Left lung (tissue), 10 donors: Measurements from ENCODE around the gene MDFIC. TPM values are rescaled to one million over a fixed set of nuclear protein-coding genes. Genes with fewer than 3 reads are reported as not detected.
A peak's percentile ranks its signal among the peaks of the same experiment; 100 is the strongest.

Experiments used
- ATAC-seq: fragments of 200-7000 bp; cut with Tn5 transposase; one replicate; pipeline ENCODE4 v1.9.1; 2020; ENCODE audit warnings: moderate library complexity
- DNase-seq, 4 donors: peaks; one replicate each; pipeline ENCODE4 v3.0.0-alpha.2; 2013 to 2020
- H3K27ac ChIP-seq, 2 donors: fragments of 200-600 bp; sonication (generic) in 1 of 2; one replicate each; pipeline versions ENCODE4 v1.5.0 to v1.8.0; 2020 to 2021
- H3K27me3 ChIP-seq, 2 donors: fragments of 200-600 bp; sonication (generic) in 1 of 2; one replicate each; pipeline versions ENCODE4 v1.5.0 to v1.8.0; 2020 to 2021
- H3K36me3 ChIP-seq, 2 donors: fragments of 200-600 bp; sonication (generic) in 1 of 2; one replicate each; pipeline versions ENCODE4 v1.5.0 to v1.8.0; 2020 to 2021
- H3K4me1 ChIP-seq, 2 donors: fragments of 200-600 bp; one replicate each; pipeline ENCODE4 v1.8.0; 2021
- H3K4me3 ChIP-seq, 2 donors: fragments of 200-600 bp; sonication (generic) in 1 of 2; one replicate each; pipeline versions ENCODE4 v1.5.0 to v1.8.0; 2020 to 2021; ENCODE audit warnings: mild to moderate bottlenecking in 1 of 2
- H3K9me3 ChIP-seq, 2 donors: fragments of 200-600 bp; sonication (generic) in 1 of 2; one replicate each; pipeline versions ENCODE4 v1.5.0 to v1.8.0; 2020 to 2021
- CTCF ChIP-seq, 2 donors: fragments of 200-600 bp; sonication (generic) in 1 of 2; IDR thresholded peaks; one replicate each; pipeline versions ENCODE4 v1.5.0 to v1.8.0; 2021; ENCODE audit warnings: antibody characterized with exemption in 2 of 2
- intact Hi-C, 2 donors: fragments of 100-400 bp; cut with DNase I; formaldehyde crosslinking; loops; one replicate each; pipeline versions ENCODE4 v1.11.2 to v1.14.2; 2022
- polyA plus RNA-seq, 6 donors: library from polyadenylated mRNA; unstranded; fragments of 120-200 nt; gene quantifications; one replicate each; pipeline ENCODE4 v1.2.1, GENCODE V29; 2013; ENCODE audit not compliant: insufficient read length in 6 of 6
- total RNA-seq, 2 donors: library from RNA; stranded (reverse); fragmentation: NEBNext Ultra II Directional; extraction: Animal tissue kit (Norgen Biotek cat#: 25700); gene quantifications; one replicate each; pipeline ENCODE4 v1.2.1, GENCODE V29; 2021
- donor health status: DM: no; HTN: yes; CAD: no.
- donor health status: DM: no; HTN: no; CAD: no.

Gene MDFIC
- total and polyA plus RNA-seq, 8 donors = 30.8 to 64.4 (median 57.9) TPM

GRCh38 chr7:114943953-114944744, 22.3 kb downstream of the MDFIC start:
- intact Hi-C loops = no loop called here
- no peak for TF ChIP-seq CTCF (IDR thresholded peaks at IDR 0.05)
- H3K36me3 ChIP-seq = peaks cover 0 to 14% of the 10 kb centered on the region in 2 donors
- H3K27ac ChIP-seq = peak overlapping the region in 1 of 2 donors; percentile 63
- no peak overlapping the region for H3K4me3 ChIP-seq
- no peak for DNase-seq
- peaks cover 6 to 30% of the 10 kb centered on the region in 2 donors for H3K4me1 ChIP-seq
- H3K27me3 ChIP-seq = no peaks in the 10 kb centered on the region
- ATAC-seq = no peak
- no peaks in the 10 kb centered on the region for H3K9me3 ChIP-seq

- Histone ChIP-seq H3K9me3 (no peaks in the 10 kb centered on the region), H3K4me3 (no peak overlapping the region), H3K36me3 (peaks cover 0 to 14% of the 10 kb centered on the region in 2 donors), H3K27ac (peak overlapping the region in 1 of 2 donors; percentile 63), H3K27me3 (no peaks in the 10 kb centered on the region), H3K4me1 (peaks cover 6 to 25% of the 10 kb centered on the region in 2 donors)
- ATAC-seq (peak; percentile 82), DNase-seq (peak in 3 of 4 donors; percentile 50 to 86 (median 63))
- intact Hi-C loops = no loop called here
- no peak for TF ChIP-seq CTCF (IDR thresholded peaks at IDR 0.05)
These were observed 23.1 kb downstream of the MDFIC start for GRCh38 chr7:114944745-114945625.

GRCh38 chr7:114949231-114949630, 27.3 kb downstream of the MDFIC start:
- TF ChIP-seq CTCF (IDR thresholded peaks at IDR 0.05) = no peak
- Histone ChIP-seq H3K9me3 (no peaks in the 10 kb centered on the region), H3K4me1 (peaks cover 4 to 13% of the 10 kb centered on the region in 2 donors), H3K27me3 (no peaks in the 10 kb centered on the region), H3K36me3 (peaks cover 0 to 6% of the 10 kb centered on the region in 2 donors), H3K4me3 (no peak overlapping the region), H3K27ac (no peak overlapping the region)
- DNase-seq = no peak
- ATAC-seq = no peak
- intact Hi-C loops = no loop called here

GRCh38 chr7:114952296-114952695, 30.4 kb downstream of the MDFIC start:
- no peak for TF ChIP-seq CTCF (IDR thresholded peaks at IDR 0.05)
- DNase-seq = no peak
- no peak for ATAC-seq
- no peaks in the 10 kb centered on the region for H3K36me3 ChIP-seq
- intact Hi-C loops = no loop called here
- no peak overlapping the region for H3K27ac ChIP-seq
- no peaks in the 10 kb centered on the region for H3K9me3 ChIP-seq
- H3K27me3 ChIP-seq = no peaks in the 10 kb centered on the region
- no peak overlapping the region for H3K4me3 ChIP-seq
- peaks cover 0 to 13% of the 10 kb centered on the region in 2 donors for H3K4me1 ChIP-seq

- H3K9me3 ChIP-seq = no peaks in the 10 kb centered on the region
- H3K4me3 ChIP-seq = no peak overlapping the region
- H3K4me1 ChIP-seq = peaks cover 0 to 22% of the 10 kb centered on the region in 2 donors
- intact Hi-C loops = no loop called here
- ATAC-seq = no peak
- H3K36me3 ChIP-seq = no peaks in the 10 kb centered on the region
- no peak for DNase-seq
- H3K27me3 ChIP-seq = no peaks in the 10 kb centered on the region
- no peak for TF ChIP-seq CTCF (IDR thresholded peaks at IDR 0.05)
- no peak overlapping the region for H3K27ac ChIP-seq
These were observed 31.8 kb downstream of the MDFIC start for GRCh38 chr7:114953724-114954123.
